ENCODE data around the gene GCSAML. TPM values are rescaled to one million over a fixed set of nuclear protein-coding genes. Genes with fewer than 3 reads are reported as not detected.
"Not testable (repeated sequence)": the region's sequence is repeated elsewhere in the genome, so short reads cannot be mapped to it uniquely, and the experiment has no call there.

GCSAML gene
- 1 to 10 TPM in 1 of 3 donors, under 1 TPM in 2; 0.32 to 1.3 (median 0.89) TPM for total RNA-seq
- long read RNA-seq, donor 1, partial matches to known transcripts, result 0 of 1 reads
- long read RNA-seq, donor 1, other reads (novel, unspliced or antisense), result 0 of 1 reads
- long read RNA-seq, donor 2, result 0 reads

DNA sequence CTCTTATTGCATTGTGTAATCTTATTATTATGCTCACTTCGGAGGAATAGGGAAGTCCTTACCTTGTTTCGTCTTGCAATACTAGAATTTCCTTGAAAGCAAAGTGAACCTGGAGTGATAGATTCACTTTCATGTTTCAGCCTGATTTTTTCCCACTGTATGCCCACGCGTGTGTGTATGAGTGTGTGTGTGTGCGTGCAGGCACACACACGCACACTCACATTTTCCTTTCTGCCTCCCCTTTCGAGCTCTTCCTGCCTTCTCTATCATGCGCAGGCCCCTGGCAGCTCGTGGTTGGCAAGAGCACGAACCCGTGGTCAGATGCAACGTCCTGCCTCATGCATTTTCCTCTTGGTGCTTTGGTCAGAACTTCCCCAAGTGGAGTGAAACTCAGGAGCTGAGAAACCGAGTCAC lies at the start of gene GCSAML:
GCSAML (plus strand) TSS at position 366 of the 414 bp plus-strand sequence. CDS start 58 bp downstream, outside the sequence.
- no peak for TF ChIP-seq CTCF (IDR thresholded peaks at IDR 0.05)
- Histone ChIP-seq H3K4me1 (ENCODE audit: low read depth) (no peaks in the 10 kb centered on the region), H3K9me3 (no peaks in the 10 kb centered on the region), H3K36me3 (ENCODE audit: low read depth) (no peaks in the 10 kb centered on the region), H3K4me3 (no peak within 1 kb of the TSS)
- intact Hi-C loops (cut with DNase I, micrococcal nuclease), result no loop called here
- ATAC-seq, result no peak
- no peak for DNase-seq

GRCh38 chr1:247500865-247501264 lies 48.1 kb upstream of the GCSAML start:
- ATAC-seq (no peak), DNase-seq (no peak)
- H3K4me3 ChIP-seq, result no peak overlapping the region
- no peaks in the 10 kb centered on the region for H3K4me1 ChIP-seq (ENCODE audit: low read depth)
- no peaks in the 10 kb centered on the region for H3K9me3 ChIP-seq
- no peak for TF ChIP-seq CTCF (IDR thresholded peaks at IDR 0.05)
- intact Hi-C loops (cut with DNase I, micrococcal nuclease), result no loop called here
- H3K36me3 ChIP-seq (ENCODE audit: low read depth), result no peaks in the 10 kb centered on the region

- intact Hi-C loops (cut with DNase I, micrococcal nuclease), result no loop called here
- Histone ChIP-seq H3K9me3 (no peaks in the 10 kb centered on the region), H3K36me3 (ENCODE audit: low read depth) (no peaks in the 10 kb centered on the region), H3K4me3 (no peak overlapping the region), H3K4me1 (ENCODE audit: low read depth) (no peaks in the 10 kb centered on the region)
- ATAC-seq (no peak), DNase-seq (no peak)
- no peak for TF ChIP-seq CTCF (IDR thresholded peaks at IDR 0.05)
Observed at GRCh38 chr1:247506831-247507230, 42.1 kb upstream of the GCSAML start.

DNA sequence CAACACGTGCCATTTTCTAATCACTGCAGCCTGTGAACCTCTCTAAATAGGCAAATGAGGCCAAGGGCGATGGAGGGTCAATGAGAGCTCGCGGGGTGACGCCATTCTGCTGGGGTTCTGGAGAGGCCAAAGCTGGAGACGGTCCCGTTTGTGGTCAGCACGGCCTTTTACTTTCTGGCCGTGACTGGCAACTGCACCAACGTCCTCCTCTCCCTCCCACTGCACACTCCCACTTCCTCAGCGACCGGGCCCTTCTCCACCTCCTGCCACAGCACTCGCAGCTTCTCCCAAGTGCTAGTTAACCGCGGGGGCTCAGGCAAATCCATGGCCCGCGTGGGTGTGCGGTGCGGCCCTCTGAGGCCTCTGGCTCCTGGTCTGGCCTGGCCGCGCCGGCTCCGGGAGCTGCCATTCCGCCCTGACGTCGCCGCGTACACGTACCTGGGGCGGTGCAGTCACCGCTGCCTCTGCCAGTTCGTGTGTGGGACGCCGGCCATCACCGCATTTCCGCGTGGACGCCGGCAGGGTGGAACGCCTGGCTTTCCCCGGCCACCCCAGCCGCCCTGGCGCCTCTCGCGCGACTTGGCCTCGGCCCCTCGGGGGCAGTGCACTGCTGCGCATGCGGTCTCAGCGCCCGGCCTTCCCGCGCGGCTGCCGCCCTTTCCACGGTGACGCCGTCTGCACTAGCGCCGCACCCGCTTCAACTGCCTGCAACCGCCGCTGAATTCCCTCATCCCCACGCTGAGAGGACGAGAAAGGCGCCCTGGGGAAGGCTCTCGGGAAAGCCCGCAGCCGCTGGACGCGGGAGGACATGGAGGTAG lies 30.9 kb upstream of the GCSAML start:
- Histone ChIP-seq H3K36me3 (ENCODE audit: low read depth) (no peaks in the 10 kb centered on the region), H3K4me1 (ENCODE audit: low read depth) (no peaks in the 10 kb centered on the region), H3K4me3 (no peak overlapping the region), H3K9me3 (no peaks in the 10 kb centered on the region)
- ATAC-seq (no peak), DNase-seq (no peak)
- no peak for TF ChIP-seq CTCF (IDR thresholded peaks at IDR 0.05)
- intact Hi-C loops (cut with DNase I, micrococcal nuclease), result no loop called here

DNA sequence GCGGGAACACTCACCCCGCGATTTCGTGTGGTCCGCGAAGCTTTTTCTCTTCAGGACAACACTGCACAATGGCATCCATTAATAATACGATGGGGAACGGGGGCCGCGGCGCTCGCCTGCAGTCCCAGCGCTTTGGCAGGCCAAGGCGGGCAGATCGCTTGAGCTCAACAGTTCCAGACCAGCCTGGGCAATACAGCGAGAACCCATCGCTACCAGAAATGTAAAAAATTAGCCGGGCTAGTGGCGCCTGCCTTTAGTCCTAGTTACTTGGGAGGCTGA lies 30.4 kb upstream of the GCSAML start:
- H3K4me3 ChIP-seq, result no peak overlapping the region
- H3K36me3 ChIP-seq (ENCODE audit: low read depth), result no peaks in the 10 kb centered on the region
- no peak for TF ChIP-seq CTCF (IDR thresholded peaks at IDR 0.05)
- no peaks in the 10 kb centered on the region for H3K4me1 ChIP-seq (ENCODE audit: low read depth)
- ATAC-seq (no peak), DNase-seq (no peak)
- no peaks in the 10 kb centered on the region for H3K9me3 ChIP-seq
- intact Hi-C loops (cut with DNase I, micrococcal nuclease), result no loop called here

DNA sequence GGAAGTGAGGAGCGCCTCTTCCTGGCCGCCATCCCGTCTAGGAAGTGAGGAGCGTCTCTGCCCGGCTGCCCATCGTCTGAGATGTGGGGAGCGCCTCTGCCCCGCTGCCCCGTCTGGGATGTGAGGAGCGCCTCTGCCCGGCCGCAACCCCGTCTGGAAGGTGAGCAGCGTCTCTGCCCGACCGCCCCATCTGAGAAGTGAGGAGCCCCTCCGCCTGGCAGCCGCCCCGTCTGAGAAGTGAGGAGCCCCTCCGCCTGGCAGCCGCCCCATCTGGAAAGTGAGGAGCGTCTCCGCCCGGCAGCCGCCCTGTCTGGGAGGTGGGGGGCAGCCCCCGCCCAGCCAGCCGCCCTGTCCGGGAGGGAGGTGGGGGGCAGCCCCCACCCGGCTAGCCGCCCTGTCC lies 27.0 kb upstream of the GCSAML start:
- H3K4me3 ChIP-seq; H3K4me1 ChIP-seq (ENCODE audit: low read depth); H3K9me3 ChIP-seq; intact Hi-C loops (cut with DNase I, micrococcal nuclease); DNase-seq; H3K36me3 ChIP-seq (ENCODE audit: low read depth); ATAC-seq: not testable (repeated sequence)
